ENCODE results near the gene RCCD1. TPM values are rescaled to one million over a fixed set of nuclear protein-coding genes. Genes with fewer than 3 reads are reported as not detected.
A peak's percentile ranks its signal among the peaks of the same experiment; 100 is the strongest.

Gene RCCD1
- total and polyA plus RNA-seq, 9 of the 15 experiments (the other 6 are each of a cell fraction or from before 2014, with no cell fraction given), result 11.1 to 51.4 (median 24.7) TPM

GRCh38 chr15:90994417-90995311 is 40.0 kb downstream of the RCCD1 start, which contains the start of gene PRC1 (continued):
- TF ChIP-seq CBX2 (IDR thresholded peaks at IDR 0.05; ENCODE audit: insufficient read depth, low read length, poor library complexity, severe bottlenecking), result no peak
- peak in 2 of 3 experiments; percentile 57 to 68 for TF ChIP-seq YY1 (IDR thresholded peaks at IDR 0.05; ENCODE audit: borderline replicate concordance in 1 of 3, control insufficient read depth in 1 of 3, extremely low read depth in 1 of 3, insufficient read depth in 3 of 3, insufficient read length in 1 of 3, insufficient replicate concordance in 2 of 3, low read depth in 1 of 3, low read length in 2 of 3)
- TF ChIP-seq ETS2 (tag; IDR thresholded peaks at IDR 0.05; ENCODE audit: borderline replicate concordance, poor library complexity, severe bottlenecking), result no peak
- TF ChIP-seq NR2C2 (CRISPR knock-in tag; IDR thresholded peaks at IDR 0.05), result 0 out of 2 replicates have a peak, but pooled peaks have one; percentile 44
- TF ChIP-seq NR2C2 (tag; IDR thresholded peaks at IDR 0.05), result peak; percentile 60; the same call in 1 of the 2 replicates
- peak; percentile 65 to 68 for TF ChIP-seq E2F6 (IDR thresholded peaks at IDR 0.05; ENCODE audit: borderline replicate concordance in 1 of 2, extremely low read depth in 1 of 2, insufficient read depth in 1 of 2, insufficient read length in 1 of 2, low read depth in 1 of 2, low read length in 1 of 2, poor library complexity in 1 of 2, severe bottlenecking in 1 of 2)
- TF ChIP-seq PCBP1 (IDR thresholded peaks at IDR 0.05; ENCODE audit: low read depth, low read length, poor library complexity, severe bottlenecking), result peak; percentile 57
- TF ChIP-seq ZNF23 (CRISPR knock-in tag; IDR thresholded peaks at IDR 0.05), result no peak
- 0 out of 2 replicates have a peak, but pooled peaks have one; percentile 50 for TF ChIP-seq ZNF511 (CRISPR knock-in tag; IDR thresholded peaks at IDR 0.05)
- peak; percentile 80 for TF ChIP-seq E2F8 (IDR thresholded peaks at IDR 0.05; ENCODE audit: low read depth, partially characterized antibody)
- TF ChIP-seq STAG1 (CRISPR knock-in tag; IDR thresholded peaks at IDR 0.05; ENCODE audit: borderline replicate concordance), result no peak
- no peak for TF ChIP-seq MED1 (CRISPR knock-in tag; IDR thresholded peaks at IDR 0.05; ENCODE audit: borderline replicate concordance)
- peak; percentile 88; the same call in 1 of the 2 replicates for TF ChIP-seq STAT6 (CRISPR knock-in tag; IDR thresholded peaks at IDR 0.05)

All from K562 (cell line).